GM18507 (cell line): ENCODE data around the gene KLC3.

Experiments
- DNase-seq: peaks from one replicate; pipeline ENCODE4 v3.0.0; 2011; ENCODE audit warnings: low read depth; ENCODE audit not compliant: insufficient read length; ENCODE audit errors: extremely low spot score
- FAIRE-seq: peaks from 2 replicates; lab custom pipeline; 2011; peaks lifted over from hg19 to GRCh38; lab: Jason Lieb, UNC

Gene KLC3

DNA sequence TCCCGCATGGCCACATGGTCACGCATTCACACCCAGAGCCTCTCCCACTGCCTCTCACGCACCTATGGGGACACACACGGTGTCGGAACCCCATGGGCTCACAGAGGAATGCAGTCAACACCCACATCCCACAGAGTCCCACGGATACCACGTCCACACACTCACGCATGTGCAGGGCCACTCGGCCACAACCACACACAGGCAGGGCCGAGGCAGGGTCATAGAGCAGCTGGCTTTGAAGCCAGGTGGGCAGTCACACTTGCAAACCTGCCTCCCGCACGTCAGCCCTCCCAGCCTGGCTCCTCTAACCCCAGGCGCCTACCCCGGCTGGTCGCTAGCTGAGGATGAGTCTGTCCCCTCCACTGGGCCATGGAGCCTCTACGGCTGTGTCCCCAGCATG, 21.7 kb downstream of the KLC3 start:
- FAIRE-seq = no peak

GRCh38 chr19:45363861-45364459, 23.4 kb downstream of the KLC3 start:
- no peak for FAIRE-seq
- no peak for DNase-seq

More for the DNA sequence above, 21.7 kb downstream of the KLC3 start:
- DNase-seq = no peak

- FAIRE-seq (no peak), DNase-seq (no peak)
Measured at GRCh38 chr19:45364696-45365095, 24.1 kb downstream of the KLC3 start.

DNA sequence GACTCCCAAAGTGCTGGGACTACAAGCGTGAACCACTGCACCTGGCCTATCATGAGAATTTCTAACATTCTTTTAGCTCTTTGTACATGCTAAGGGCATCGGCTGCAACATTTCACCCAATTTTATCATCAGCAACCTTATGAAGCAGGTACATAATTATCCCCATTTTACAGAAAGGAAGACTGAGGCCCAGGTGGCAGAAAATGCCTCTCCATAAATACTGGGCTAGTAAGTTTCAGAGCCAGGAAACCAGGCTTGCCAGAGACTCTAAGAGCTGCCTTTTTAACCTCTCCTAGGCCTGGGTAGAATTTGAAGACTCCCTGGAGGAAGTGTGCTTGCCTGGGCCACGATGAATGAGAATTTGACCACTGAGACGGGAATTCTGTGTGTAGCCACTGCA, 27.6 kb downstream of the KLC3 start:
- FAIRE-seq = no peak
- DNase-seq = no peak

- DNase-seq = no peak
- no peak for FAIRE-seq
Measured at GRCh38 chr19:45368737-45369340, 28.3 kb downstream of the KLC3 start.

- FAIRE-seq (peak; percentile 92), DNase-seq (peak; percentile 100)
Measured at GRCh38 chr19:45370410-45371204, 30.1 kb downstream of the KLC3 start, which contains the start of gene ERCC2. TSS of gene ERCC2 (minus strand) at chr19:45370573. CDS start at chr19:45370540, 33 bp downstream.

DNA sequence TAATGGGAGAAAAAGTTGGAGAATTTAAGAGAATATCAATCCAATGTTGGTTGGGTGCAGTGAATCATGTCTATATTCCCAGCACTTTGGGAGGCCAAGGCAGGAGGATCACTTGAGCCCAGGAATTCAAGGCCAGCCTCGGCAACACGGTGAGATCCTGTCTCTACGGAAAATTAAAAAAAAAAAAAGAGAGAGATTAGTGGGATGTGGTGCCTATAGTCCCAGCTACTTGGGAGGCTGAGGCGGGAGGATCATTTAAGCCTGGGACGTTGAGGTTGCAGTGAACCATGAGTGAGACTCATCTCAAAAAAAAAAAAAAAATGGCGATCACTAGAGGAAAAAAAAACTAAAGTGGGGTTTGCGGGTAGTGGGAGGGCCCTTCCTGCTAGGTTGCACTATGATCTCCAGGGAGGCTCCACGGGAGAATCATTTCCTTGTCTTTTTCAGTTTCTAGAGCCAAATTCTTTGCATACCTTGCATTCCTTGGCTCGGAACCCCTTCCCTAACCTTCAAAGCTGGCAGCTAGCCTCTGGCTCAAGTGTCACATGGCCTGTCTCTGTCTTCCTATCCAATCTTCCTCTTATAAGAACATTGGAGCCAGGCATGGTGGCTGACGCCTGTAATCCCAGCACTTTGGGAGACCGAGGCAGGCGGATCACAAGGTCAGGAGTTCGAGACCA, 35.6 kb downstream of the KLC3 start:
- FAIRE-seq (no peak), DNase-seq (no peak)

DNA sequence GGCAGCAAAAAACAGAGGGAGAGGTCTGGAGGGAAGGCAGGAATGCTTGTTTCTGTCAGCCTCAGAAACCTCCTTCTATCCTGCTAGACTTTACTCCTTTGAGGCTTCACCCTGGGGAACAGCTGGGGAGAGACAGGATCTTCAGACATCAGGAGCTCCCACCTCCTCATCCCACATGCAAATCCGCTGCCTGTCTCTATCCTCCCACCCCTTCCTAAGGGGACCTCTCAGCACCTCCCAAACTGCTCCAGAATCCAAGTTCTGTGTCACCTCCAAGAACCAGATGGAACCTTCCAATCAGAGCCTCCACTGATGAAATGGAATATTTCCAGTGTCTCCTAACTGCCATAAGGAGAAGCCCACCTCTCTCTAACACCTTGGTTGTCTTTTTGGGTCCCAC, 39.6 kb downstream of the KLC3 start:
- no peak for DNase-seq
- no peak for FAIRE-seq

- DNase-seq = no peak
- FAIRE-seq = no peak
Measured at GRCh38 chr19:45382426-45382825, 41.9 kb downstream of the KLC3 start.

DNA sequence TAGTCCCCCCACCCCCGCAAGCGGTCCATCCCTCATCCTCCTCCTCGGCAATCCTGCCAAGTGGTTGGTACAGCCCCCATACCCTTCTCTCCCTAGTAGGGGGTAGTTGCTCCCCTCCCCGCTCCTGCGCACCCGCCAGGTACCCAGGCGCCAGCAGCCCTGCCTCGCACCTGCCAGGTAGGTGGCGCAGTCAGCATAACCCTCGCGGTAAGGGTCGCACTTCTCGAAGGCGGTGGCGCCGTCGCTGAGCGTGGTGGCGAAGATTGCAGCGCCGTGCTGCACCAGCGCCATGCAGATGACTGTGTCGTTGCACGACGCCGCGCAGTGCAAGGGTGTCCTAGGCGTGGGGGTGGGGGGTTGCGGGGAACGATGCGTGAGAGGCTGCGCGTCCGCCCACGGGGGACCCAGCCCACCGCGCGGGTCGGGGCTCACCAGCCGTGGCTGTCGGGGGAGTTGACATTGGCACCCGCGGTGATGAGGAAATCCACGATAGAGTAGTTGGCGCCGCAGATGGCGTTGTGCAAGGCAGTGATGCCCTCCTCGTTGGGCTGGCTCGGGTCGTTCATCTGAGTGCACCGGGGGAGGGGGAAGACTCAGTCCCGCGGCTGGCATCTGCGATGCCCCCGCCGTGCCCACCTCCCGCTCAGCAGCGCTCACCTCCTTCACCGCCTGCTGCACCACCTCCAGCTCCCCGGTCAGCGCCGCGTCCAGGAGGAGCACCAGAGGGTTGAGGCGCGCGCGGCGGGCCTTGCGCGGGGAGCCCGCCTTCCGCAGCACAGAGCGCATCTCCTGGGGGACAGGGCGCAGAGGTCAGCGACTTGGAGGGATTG, 45.1 kb downstream of the KLC3 start:
- FAIRE-seq (no peak), DNase-seq (no peak)

DNA sequence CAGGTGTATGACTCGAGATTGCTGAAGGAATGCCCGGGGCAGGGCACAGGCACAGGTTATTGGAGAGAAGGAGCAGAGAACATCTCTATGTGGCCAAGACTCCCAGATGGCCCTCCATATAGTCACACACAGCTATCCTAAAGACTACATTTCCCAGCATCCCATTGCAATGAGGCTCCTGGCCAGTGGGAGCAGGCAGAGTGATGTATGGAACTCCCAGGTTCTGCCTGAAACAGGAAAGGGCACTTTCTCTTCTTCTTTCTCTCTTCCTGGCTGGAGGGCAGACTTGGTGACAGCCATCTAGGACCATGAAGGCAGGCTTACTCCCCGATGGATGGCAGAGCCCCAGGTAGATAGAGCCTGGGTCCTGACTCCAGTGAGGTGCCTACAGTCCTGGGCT, 50.8 kb downstream of the KLC3 start:
- FAIRE-seq (peak; percentile 78), DNase-seq (no peak)

- no peak for DNase-seq
- no peak for FAIRE-seq
Measured at GRCh38 chr19:45391871-45392665, 51.5 kb downstream of the KLC3 start.

DNA sequence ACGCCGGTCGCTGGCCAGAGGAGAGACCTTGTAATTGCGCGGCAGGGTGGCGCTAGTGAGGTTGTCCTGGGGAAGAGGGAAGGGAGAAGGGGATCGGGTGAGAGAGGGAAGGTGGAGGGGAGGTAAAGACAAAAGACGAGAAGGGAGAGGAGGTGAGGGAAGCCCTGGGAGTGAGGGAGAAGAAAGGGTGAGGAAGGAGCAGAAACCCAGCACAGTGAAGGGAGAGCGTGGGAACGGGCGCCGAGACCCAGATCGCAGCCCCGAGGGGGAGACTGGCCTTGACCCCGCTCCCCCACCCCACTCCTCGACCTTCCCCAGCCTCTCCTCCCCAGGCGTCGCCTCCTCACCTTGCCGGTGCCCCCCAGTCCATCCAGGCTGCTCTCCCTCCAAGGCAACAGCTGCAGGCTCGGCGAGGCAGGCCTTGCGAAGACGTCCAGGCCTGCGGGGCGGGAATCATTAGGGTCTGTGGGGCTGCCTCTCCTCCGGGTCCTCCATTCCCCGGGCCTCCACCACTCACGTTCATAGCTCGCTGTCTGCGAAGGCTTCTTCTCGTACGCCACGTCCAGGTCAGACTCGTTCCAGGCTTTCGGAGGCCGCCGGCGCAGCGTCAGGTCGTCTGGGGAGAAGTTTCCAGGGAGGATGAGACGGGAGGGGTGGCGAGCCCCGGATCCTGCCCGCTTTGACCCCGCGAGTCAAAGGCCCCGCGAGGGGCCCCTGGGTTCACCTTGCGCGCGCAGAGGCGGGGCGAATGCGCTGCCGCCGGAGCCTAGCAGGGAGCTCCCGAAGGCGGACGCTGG, 55.5 kb downstream of the KLC3 start:
- DNase-seq = no peak
- no peak for FAIRE-seq

DNA sequence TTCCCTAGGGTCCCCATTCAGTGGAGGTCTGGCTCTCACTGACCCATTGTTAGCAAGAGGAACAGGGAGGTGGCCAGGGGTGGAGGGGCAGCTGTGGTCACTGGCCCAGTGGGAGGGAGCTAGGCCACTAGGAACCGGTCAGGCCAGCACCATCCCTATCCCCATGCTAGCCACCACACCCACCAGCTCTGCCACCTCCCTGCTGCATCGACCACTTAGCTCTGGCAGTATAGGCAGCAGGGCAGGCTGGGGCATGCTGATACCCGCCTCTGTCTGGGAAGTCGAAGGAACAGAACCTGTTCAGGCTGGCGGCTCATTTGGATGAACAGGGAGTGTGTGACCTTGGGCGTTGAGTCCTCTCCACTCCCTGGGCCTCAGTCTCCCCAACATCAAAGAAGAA, 59.6 kb downstream of the KLC3 start:
- FAIRE-seq (no peak), DNase-seq (no peak)
